Trophoblast cell (in vitro differentiated cells and primary cell): ENCODE measurements around the gene RDH8.

Source experiments
- DNase-seq, 2 donors: peaks; one replicate each; pipeline ENCODE4 v3.0.0-alpha.2; 2016
- H2AFZ ChIP-seq: 2 replicates; pipeline ENCODE4 v1.6.1; 2013; ENCODE audit warnings: low read length, moderate library complexity, mild to moderate bottlenecking; ENCODE audit not compliant: insufficient read depth, poor library complexity
- H2AK5ac ChIP-seq: 2 replicates; pipeline ENCODE4 v1.6.1; 2013; ENCODE audit warnings: mild to moderate bottlenecking, low read length
- H2BK120ac ChIP-seq: 2 replicates; pipeline ENCODE4 v1.6.1; 2013; ENCODE audit warnings: low read length, mild to moderate bottlenecking, moderate library complexity; ENCODE audit not compliant: insufficient read depth, poor library complexity
- H2BK12ac ChIP-seq: 2 replicates; pipeline ENCODE4 v1.6.1; 2013; ENCODE audit warnings: mild to moderate bottlenecking, low read length, moderate library complexity
- H2BK5ac ChIP-seq: 2 replicates; pipeline ENCODE4 v1.6.1; 2013; ENCODE audit warnings: low read length, low read depth, moderate library complexity, mild to moderate bottlenecking; ENCODE audit not compliant: poor library complexity
- H3K14ac ChIP-seq: 2 replicates; pipeline ENCODE4 v1.6.1; 2013; ENCODE audit warnings: mild to moderate bottlenecking, low read length
- H3K18ac ChIP-seq: 2 replicates; pipeline ENCODE4 v1.6.1; 2013; ENCODE audit warnings: mild to moderate bottlenecking, low read length
- H3K23ac ChIP-seq: 2 replicates; pipeline ENCODE4 v1.6.1; 2013; ENCODE audit warnings: low read length
- H3K27ac ChIP-seq: 2 replicates; pipeline ENCODE4 v1.5.1; 2013; ENCODE audit warnings: low read depth, mild to moderate bottlenecking, inconsistent platforms, low read length, moderate library complexity
- H3K27me3 ChIP-seq: 2 replicates; pipeline ENCODE4 v1.6.1; 2013; ENCODE audit warnings: inconsistent platforms, mild to moderate bottlenecking, low read length, moderate library complexity; ENCODE audit not compliant: insufficient read depth
- H3K36me3 ChIP-seq, 2 experiments: 1 replicate in 1 of 2; 2 replicates in 1 of 2; pipeline ENCODE4 v1.6.1; 2013; ENCODE audit warnings: low read length in 2 of 2, mild to moderate bottlenecking in 2 of 2, moderate library complexity in 1 of 2; ENCODE audit not compliant: insufficient read depth in 2 of 2, control insufficient read depth in 1 of 2
- H3K4ac ChIP-seq: 2 replicates; pipeline ENCODE4 v1.6.1; 2013; ENCODE audit warnings: low read depth, mild to moderate bottlenecking, low read length, moderate library complexity
- H3K4me1 ChIP-seq, 2 experiments: 1 replicate in 1 of 2; 2 replicates in 1 of 2; pipeline ENCODE4 v1.6.1; 2013; ENCODE audit warnings: low read length in 2 of 2, mild to moderate bottlenecking in 2 of 2, moderate library complexity in 1 of 2; ENCODE audit not compliant: insufficient read depth in 2 of 2, control insufficient read depth in 1 of 2
- H3K4me2 ChIP-seq: 2 replicates; pipeline ENCODE4 v1.6.1; 2013; ENCODE audit warnings: inconsistent platforms, mild to moderate bottlenecking, low read length, moderate library complexity
- H3K4me3 ChIP-seq: 2 replicates; pipeline ENCODE4 v1.5.1; 2013; ENCODE audit warnings: mild to moderate bottlenecking, low read depth, low read length, inconsistent platforms
- H3K79me1 ChIP-seq: one replicate; pipeline ENCODE4 v1.6.1; 2013; ENCODE audit warnings: low read length
- H3K79me2 ChIP-seq: 2 replicates; pipeline ENCODE4 v1.6.1; 2013; ENCODE audit warnings: low read length, mild to moderate bottlenecking; ENCODE audit not compliant: control insufficient read depth, insufficient read depth, poor library complexity
- H3K9ac ChIP-seq: 2 replicates; pipeline ENCODE4 v1.6.1; 2013; ENCODE audit warnings: mild to moderate bottlenecking, low read length
- H3K9me3 ChIP-seq: 2 replicates; pipeline ENCODE4 v1.6.1; 2013; ENCODE audit warnings: low read depth, mild to moderate bottlenecking, control low read depth, inconsistent platforms, low read length; ENCODE audit not compliant: insufficient read depth
- H4K12ac ChIP-seq: 2 replicates; pipeline ENCODE4 v1.6.1; 2013; ENCODE audit warnings: low read depth, mild to moderate bottlenecking, low read length, moderate library complexity
- H4K8ac ChIP-seq: 2 replicates; pipeline ENCODE4 v1.6.1; 2013; ENCODE audit warnings: low read depth, mild to moderate bottlenecking, low read length, moderate library complexity
- H4K91ac ChIP-seq: one replicate; pipeline ENCODE4 v1.6.1; 2013; ENCODE audit warnings: low read depth, mild to moderate bottlenecking, low read length, moderate library complexity
- WGBS: extraction: QIAGEN DNeasy Blood & Tissue Kit; methylation state at CpG from one replicate; pipeline ENCODE4 v1.1.7; 2013; ENCODE audit warnings: missing lambda C conversion rate; ENCODE audit not compliant: insufficient read length, insufficient coverage; ENCODE audit errors: extremely low coverage; 5-methylcytosine and 5-hydroxymethylcytosine counted together

Gene RDH8

DNA sequence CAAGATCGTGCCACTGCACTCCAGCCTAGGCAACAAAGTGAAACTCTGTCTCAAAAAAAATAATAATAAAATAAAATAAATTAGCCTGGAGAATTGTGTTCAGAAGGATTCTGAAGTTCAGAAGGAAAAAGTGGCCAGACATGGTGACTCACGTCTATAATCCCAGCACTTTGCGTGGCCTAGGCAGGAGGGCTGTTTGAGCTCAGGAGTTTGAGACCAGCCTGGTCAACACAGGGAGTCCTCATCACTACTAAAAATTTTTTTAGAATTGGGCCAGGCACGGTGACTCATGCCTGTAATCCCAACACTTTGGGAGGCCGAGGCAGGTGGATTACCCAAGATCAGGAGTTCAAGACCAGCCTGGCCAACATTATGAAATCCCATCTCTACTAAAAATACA lies 6.0 kb downstream of the RDH8 start:
- Histone ChIP-seq H3K79me2 (no peaks in the 10 kb centered on the region), H2BK5ac (no peak overlapping the region), H3K4me3 (no peak overlapping the region), H3K79me1 (no peaks in the 10 kb centered on the region), H3K18ac (no peak overlapping the region), H3K9ac (no peak overlapping the region), H2BK120ac (no peak overlapping the region), H3K4ac (no peak overlapping the region), H4K8ac (no peak overlapping the region), H4K12ac (no peak overlapping the region), H2AFZ (no peak overlapping the region), H4K91ac (no peak overlapping the region), H3K14ac (no peak overlapping the region), H2AK5ac (no peak overlapping the region), H3K23ac (no peak overlapping the region), H3K36me3 (no peaks in the 10 kb centered on the region), H3K9me3 (no peaks in the 10 kb centered on the region), H2BK12ac (no peak overlapping the region), H3K27me3 (no peaks in the 10 kb centered on the region), H3K27ac (no peak overlapping the region), H3K4me2 (no peak overlapping the region), H3K4me1 (no peaks in the 10 kb centered on the region)
- WGBS = no CpG with 5 or more reads among the region's 5 CpGs
- DNase-seq = no peak

DNA sequence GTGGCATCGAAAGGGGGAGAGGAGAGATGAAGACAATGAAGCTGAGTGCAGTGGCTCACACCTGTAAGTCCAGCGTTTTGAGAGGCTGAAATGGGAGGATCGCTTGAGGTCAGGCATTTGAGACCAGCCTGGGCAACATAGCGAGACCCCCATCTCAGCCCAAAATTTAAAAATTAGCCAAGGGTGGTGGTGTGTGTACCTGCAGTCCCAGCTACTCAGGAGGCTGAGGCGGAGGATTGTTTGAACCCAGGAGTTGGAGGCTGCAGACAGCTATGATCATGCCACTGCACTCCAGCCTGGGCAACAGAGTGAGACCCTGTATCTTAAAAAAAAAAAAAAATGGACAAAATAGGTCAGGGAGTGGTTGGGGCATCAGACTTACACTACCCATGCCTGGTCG lies 7.6 kb downstream of the RDH8 start:
- no peaks in the 10 kb centered on the region for H3K4me1 ChIP-seq
- no CpG with 5 or more reads among the region's 6 CpGs for WGBS
- H3K18ac ChIP-seq = no peak overlapping the region
- H4K12ac ChIP-seq = no peak overlapping the region
- H3K4ac ChIP-seq = no peak overlapping the region
- no peaks in the 10 kb centered on the region for H3K27me3 ChIP-seq
- no peaks in the 10 kb centered on the region for H3K79me2 ChIP-seq
- H3K36me3 ChIP-seq = no peaks in the 10 kb centered on the region
- H3K23ac ChIP-seq = no peak overlapping the region
- no peak overlapping the region for H2AFZ ChIP-seq
- no peak overlapping the region for H4K91ac ChIP-seq
- no peaks in the 10 kb centered on the region for H3K9me3 ChIP-seq
- no peak overlapping the region for H3K14ac ChIP-seq
- no peak overlapping the region for H3K4me3 ChIP-seq
- H2BK12ac ChIP-seq = no peak overlapping the region
- H3K4me2 ChIP-seq = no peak overlapping the region
- H2AK5ac ChIP-seq = no peak overlapping the region
- H3K79me1 ChIP-seq = no peaks in the 10 kb centered on the region
- H2BK120ac ChIP-seq = no peak overlapping the region
- DNase-seq = no peak
- no peak overlapping the region for H3K27ac ChIP-seq
- no peak overlapping the region for H3K9ac ChIP-seq
- no peak overlapping the region for H2BK5ac ChIP-seq
- no peak overlapping the region for H4K8ac ChIP-seq

DNA sequence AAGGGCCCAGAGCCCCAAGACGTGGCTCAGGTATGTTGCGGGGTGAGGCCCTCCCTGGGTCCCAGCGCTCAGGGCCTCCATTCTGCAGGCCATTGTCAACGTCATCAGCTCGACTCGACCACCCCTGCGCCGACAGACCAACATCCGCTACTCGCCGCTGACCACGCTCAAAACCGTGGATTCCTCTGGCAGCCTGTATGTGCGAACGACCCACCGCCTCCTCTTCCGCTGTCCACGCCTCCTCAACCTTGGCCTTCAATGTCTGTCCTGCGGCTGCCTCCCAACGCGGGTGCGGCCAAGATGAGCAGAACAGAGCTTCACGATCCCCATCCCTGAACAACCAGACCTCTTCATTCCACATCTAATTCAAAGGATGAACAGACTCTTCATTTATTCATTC lies 8.2 kb downstream of the RDH8 start:
- Histone ChIP-seq H3K9ac (no peak overlapping the region), H3K23ac (no peak overlapping the region), H2BK120ac (no peak overlapping the region), H2BK5ac (no peak overlapping the region), H4K91ac (no peak overlapping the region), H3K79me2 (no peaks in the 10 kb centered on the region), H2AK5ac (no peak overlapping the region), H4K8ac (no peak overlapping the region), H3K4ac (no peak overlapping the region), H3K4me2 (no peak overlapping the region), H3K27ac (no peak overlapping the region), H4K12ac (no peak overlapping the region), H3K79me1 (no peaks in the 10 kb centered on the region), H3K36me3 (no peaks in the 10 kb centered on the region), H2AFZ (no peak overlapping the region), H3K18ac (no peak overlapping the region), H3K27me3 (no peaks in the 10 kb centered on the region), H3K4me3 (no peak overlapping the region), H3K9me3 (no peaks in the 10 kb centered on the region), H3K14ac (no peak overlapping the region), H2BK12ac (no peak overlapping the region), H3K4me1 (no peaks in the 10 kb centered on the region)
- WGBS = no CpG with 5 or more reads among the region's 23 CpGs
- no peak for DNase-seq

DNA sequence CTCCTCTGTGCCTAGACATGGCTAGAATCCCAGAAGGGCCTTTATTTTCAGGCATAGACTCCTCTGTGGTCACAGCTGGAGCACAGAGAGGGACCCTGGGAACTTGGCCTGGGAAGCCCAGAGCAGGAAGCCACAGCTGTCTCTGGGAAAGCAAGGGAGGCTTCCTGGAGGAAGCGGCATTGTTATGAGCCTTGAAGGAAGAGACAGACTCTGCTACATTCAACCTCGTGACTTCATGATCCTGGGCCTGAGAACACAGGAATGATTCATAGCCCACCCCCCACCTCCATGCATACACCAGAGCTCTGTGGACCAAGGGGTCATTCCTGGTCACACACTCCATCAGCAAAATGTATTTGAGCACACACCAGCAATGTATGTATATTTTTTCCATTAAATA lies 8.6 kb downstream of the RDH8 start:
- H2AK5ac ChIP-seq = no peak overlapping the region
- no peak overlapping the region for H4K8ac ChIP-seq
- no peak overlapping the region for H4K12ac ChIP-seq
- H3K27ac ChIP-seq = no peak overlapping the region
- H3K14ac ChIP-seq = no peak overlapping the region
- H3K18ac ChIP-seq = no peak overlapping the region
- H3K9ac ChIP-seq = no peak overlapping the region
- H4K91ac ChIP-seq = no peak overlapping the region
- H2AFZ ChIP-seq = no peak overlapping the region
- no peaks in the 10 kb centered on the region for H3K79me2 ChIP-seq
- H2BK12ac ChIP-seq = no peak overlapping the region
- no peak overlapping the region for H3K23ac ChIP-seq
- H3K4ac ChIP-seq = no peak overlapping the region
- no peaks in the 10 kb centered on the region for H3K36me3 ChIP-seq
- H3K27me3 ChIP-seq = no peaks in the 10 kb centered on the region
- no peaks in the 10 kb centered on the region for H3K4me1 ChIP-seq
- H2BK120ac ChIP-seq = no peak overlapping the region
- no peak overlapping the region for H2BK5ac ChIP-seq
- WGBS = no CpG with 5 or more reads among the region's 2 CpGs
- no peak for DNase-seq
- no peak overlapping the region for H3K4me3 ChIP-seq
- no peak overlapping the region for H3K4me2 ChIP-seq
- no peaks in the 10 kb centered on the region for H3K79me1 ChIP-seq
- no peaks in the 10 kb centered on the region for H3K9me3 ChIP-seq
